HG03045 (cell line): ENCODE results near the gene EXOC4.
A peak's percentile ranks its signal among the peaks of the same experiment; 100 is the strongest.
"Not testable (repeated sequence)": the region's sequence is repeated elsewhere in the genome, so short reads cannot be mapped to it uniquely, and the experiment has no call there.

Source experiments
- ATAC-seq: cut with Tn5 transposase; IDR thresholded peaks from one replicate; pipeline ENCODE4 v1.9.1; 2021; ENCODE audit warnings: mild to moderate bottlenecking, moderate library complexity; ENCODE audit not compliant: unreplicated experiment

The EXOC4 gene

GRCh38 chr7:133777701-133778100 lies 524.8 kb downstream of the EXOC4 start:
- ATAC-seq: no peak

- peak; percentile 76 for ATAC-seq
Observed at GRCh38 chr7:133778472-133778871, 525.6 kb downstream of the EXOC4 start.

GRCh38 chr7:133779538-133779937 lies 526.7 kb downstream of the EXOC4 start:
- not testable (repeated sequence) for ATAC-seq

DNA sequence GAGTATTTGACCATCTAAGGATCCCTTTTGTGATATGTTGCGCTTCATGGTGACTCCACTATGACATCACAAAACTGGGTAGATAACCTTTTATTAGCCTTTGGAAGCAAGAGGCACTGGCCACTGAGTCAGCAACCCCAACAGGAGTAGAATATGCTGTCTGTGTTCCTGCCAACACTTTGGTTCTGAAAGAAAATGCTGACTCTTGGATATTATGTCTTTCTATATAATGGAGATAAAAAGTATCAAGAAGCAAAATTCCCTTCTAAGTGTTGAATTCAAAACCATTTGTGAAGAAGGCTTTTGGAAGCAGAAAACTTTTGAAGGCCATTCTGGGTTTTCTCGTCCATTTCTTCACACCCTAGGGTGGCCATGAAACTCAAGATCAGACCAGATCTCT lies 528.0 kb downstream of the EXOC4 start:
- no peak for ATAC-seq

- ATAC-seq: no peak
Observed at GRCh38 chr7:133781486-133782090, 528.7 kb downstream of the EXOC4 start.

DNA sequence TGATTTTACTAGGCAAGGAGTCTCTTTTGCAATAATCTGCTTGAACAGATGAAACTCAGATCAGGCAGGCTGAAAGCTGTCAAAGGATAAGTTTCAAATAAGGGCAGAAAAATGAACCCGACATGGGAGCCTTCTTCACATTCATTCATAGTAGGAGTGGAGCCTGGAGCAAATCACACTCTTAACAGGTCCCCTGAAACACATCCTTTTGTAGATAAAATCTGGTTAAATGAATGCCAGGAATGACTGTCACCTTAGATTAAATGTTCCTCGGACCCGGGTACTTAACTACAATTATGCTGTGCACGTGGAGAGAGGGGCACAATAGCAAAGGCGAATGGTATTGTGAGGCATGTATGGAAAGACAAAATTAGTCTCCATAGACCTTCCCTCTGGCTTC lies 529.6 kb downstream of the EXOC4 start:
- no peak for ATAC-seq

DNA sequence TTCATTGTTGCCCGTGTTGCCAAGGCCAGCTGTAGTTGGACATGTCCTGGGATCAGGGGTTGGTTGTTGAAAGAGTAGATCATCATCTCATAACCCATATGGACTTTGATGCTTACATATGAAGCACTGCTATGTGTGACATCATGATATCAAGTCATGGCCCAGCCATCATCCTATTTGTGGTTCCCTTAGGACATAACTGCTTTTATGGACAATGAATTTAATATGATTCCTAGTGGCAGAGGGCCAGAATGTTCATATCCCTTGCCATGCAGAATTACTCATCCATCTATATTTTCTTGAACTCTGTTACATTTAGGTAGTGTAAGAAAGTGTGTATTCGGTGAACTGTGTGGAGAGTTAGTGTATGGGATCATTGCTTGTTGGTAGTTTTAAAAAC lies 530.4 kb downstream of the EXOC4 start:
- ATAC-seq: no peak

- no peak for ATAC-seq
Observed at GRCh38 chr7:133784486-133785001, 531.7 kb downstream of the EXOC4 start.

DNA sequence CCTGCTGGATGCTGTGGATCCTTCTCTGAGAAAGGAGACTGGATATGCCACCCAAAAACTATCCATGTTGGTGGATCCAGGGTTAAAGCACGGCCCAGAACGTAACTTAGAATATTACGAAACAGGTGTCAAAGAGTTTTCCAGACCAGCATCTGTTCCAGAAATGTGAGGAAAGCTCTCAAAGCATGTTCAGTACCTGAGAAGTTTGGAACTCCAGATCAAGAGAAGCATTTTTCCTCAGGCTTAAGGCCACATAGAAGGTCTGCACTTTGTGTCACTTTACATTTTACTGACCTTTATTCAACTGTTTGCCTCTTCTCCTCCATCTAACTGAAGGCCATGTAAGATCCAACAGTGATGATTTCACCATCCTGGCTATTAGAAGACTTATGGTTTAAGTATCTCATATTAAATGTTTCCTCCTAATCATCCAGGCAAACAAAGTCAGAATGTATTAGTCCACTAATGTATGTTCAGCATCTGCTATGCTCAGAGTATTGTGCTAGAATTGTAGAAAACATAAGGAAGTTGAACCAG lies 533.6 kb downstream of the EXOC4 start:
- ATAC-seq: no peak

DNA sequence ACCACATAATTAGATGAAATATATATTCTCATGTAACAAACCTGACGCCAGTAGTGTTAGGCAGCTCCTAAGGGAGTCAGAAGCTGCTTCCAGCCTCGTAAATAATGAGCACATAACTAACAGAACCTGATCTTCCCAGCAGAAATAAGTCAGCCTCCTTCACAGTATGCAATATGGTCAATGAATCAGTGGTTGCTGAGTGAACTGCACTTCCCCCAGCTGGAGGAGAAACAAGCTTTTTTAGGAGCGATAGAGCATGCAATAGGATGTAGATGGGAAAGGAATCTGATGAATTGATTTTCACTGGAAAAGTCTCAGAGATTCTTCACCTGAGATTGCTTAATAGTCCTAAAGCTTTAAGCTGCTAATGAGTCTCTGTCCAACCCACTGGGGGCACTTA lies 537.1 kb downstream of the EXOC4 start:
- ATAC-seq: no peak

DNA sequence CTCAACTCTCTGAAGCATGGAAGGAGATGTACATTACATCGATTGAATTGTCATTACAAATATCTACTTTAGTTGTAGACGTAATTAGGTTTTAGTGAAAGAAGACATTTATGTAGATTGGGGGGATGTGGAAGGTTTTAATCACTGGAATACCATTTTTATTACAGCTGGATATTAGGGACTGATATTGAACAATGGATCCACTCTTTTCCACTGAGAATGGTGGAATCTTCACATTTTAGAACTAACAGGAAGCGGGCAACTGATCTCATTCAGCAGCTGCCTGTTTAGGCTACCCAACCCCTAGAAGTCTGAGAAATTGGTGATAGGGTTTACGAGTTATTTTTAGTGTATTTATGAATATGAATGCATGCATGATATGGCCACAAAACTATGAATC lies 538.0 kb downstream of the EXOC4 start:
- no peak for ATAC-seq

GRCh38 chr7:133794479-133794878 lies 541.6 kb downstream of the EXOC4 start:
- no peak for ATAC-seq

DNA sequence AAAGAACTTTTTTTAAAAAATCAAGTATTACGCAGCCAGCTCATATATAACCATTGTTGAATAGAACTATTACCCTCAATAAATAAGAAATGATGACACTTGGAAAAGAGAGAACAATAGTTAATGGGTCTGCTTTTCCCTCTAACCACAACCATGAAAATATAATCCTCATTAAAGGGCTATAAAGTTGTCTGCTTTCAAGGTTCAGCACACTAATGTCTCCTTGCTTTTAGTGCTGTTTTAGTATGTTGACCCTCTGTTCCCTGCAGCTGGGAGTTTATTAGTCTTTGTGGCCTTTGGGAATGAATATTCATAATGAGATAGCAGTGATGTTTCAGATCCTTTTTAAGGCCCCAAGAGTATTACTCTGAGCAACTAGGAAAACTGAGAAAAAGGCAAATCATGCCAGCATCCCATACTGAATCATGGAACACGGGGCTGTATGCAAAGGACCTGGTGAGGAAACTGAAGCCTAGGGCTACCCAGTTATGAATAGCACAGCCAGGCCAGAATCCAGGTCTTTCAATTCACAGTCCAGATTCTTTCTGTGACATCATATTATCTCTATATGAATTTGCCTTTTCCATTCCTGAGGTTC lies 542.3 kb downstream of the EXOC4 start:
- ATAC-seq: no peak

GRCh38 chr7:133796782-133797745 lies 544.2 kb downstream of the EXOC4 start:
- no peak for ATAC-seq

DNA sequence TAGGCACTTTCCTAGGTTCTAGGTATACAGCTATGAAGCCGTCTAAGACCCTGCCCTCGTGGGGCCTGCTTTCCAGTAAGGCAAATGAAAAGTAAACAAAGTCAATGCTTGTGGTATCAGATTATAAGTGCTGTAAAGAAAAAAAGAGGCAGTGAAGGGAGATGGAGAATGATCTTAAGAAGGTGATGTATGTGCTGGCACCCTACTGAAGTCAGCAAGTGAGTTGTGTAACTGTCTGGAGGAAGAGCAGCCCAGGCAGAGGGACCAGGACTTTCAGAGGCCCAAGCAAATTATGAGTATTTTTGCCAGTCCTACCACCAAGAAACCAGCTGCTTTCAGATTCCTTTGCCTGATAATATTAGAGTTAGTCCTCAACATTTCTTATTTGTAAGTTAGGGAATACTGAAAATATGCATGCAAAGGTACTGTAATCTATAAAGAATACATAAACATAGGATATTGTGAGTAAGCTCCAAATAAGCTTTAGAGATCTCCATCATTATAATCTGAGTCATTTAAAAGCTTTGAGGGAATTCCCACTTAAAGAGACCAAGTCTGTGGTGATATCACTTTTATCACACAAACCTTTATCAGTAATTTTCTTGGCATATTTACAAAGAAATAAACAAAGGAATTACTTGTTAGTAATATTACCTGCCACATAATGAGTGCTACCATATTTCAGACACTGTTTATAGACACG lies 545.1 kb downstream of the EXOC4 start:
- no peak for ATAC-seq

- no peak for ATAC-seq
Observed at GRCh38 chr7:133801341-133801740, 548.5 kb downstream of the EXOC4 start.

DNA sequence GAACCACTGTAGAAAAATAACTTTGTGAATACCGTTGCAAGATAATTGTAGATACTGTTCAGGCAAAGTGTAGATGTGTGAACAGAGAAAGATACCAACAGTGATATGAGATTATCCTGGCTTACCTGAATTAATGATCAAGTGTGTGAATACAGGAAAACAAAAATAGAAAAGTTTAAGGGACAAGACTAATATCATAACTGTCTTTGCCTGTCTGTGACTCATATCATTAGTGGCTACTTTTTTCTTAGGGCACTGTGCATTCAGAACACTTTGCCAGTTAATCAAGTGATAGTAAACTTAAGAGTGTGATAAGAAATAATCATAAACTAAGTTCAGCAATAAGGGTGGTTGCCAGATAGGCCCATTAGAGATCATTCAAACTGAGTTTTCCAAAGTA lies 551.2 kb downstream of the EXOC4 start:
- no peak for ATAC-seq

DNA sequence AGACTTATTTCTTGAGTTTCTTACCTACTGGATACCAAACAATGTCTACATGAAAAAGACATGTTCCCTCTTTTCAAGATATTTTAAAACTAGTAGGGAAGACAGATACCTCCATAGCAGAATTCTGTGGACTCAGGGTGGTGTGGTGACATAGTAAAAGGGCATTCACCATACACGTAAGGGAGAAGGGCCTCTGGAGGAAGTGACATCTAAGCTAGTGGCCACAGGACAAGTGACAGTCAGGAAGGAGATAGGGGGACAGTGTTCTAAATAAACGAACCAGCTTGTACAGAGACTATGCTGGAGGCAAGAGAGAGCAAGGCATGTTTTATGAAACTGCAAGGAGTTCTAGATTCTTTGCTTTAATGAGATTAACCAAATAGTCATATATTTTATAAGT lies 552.5 kb downstream of the EXOC4 start:
- ATAC-seq: no peak

DNA sequence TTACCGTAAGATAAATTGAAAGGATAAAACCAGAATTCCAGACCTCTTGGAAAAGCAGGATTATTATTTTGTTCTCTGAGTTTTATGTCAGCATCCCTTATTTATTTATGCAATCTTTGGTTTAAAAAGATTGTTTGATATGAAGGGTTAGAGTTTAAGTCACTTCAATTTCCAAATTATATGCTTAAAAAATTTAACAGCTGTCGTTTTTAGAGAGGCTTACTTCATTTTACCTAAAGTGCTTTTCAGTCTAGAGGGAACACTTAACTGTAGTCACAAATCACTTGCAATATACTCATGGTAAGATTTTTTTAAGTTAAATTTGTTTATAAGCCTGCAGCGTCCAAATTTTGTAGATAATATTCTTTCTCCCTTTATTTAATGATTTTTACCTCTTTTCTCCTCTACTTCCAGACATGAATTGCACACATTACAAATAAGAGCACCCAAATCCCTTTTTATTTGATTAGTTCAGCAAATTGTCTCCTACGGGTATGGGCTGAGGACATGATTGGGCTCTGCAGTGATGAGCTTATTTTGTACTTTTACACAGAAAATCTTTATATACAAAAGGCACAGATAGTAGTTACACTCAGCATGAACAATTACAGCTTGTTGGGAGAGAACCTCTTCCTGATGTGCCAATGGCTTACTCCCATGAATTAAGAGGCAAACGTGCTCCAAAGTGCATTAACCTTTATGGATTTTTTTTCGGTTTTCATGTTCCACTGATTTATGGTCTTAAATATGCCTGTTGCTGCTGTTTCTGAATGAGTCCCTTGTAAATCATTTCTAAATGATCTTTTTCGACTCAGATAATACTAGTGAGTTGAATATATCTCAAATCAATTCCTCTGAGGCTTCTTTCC lies 555.0 kb downstream of the EXOC4 start:
- no peak for ATAC-seq

DNA sequence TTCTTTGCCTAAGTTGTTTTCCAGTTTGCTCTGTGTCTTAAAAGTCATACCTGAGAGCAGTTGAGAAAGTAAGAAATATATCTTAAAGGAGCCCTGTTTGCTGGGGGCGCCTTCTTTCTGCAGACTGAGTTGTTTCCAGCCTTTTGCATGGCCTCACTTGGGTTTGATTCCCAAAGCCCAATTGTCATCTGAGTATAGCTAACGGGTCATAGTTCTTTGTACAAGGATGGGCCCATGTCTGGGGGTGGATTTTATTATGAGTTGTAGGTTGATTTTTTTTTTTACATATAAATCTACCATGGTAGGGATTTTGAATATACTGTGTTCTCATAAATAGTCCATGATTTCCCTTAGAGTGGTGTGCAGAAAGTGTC lies 555.6 kb downstream of the EXOC4 start:
- ATAC-seq: no peak
